Osteoblast (primary cell): ENCODE data around the gene SV2B. TPM values are rescaled to one million over a fixed set of nuclear protein-coding genes. Genes with fewer than 3 reads are reported as not detected.

Experiments
- DNase-seq: peaks from one replicate; pipeline ENCODE4 v3.0.0; 2011; ENCODE audit warnings: low spot score, mixed read lengths; ENCODE audit not compliant: insufficient read length; ENCODE audit errors: missing footprints
- H2AFZ ChIP-seq: 2 replicates; pipeline ENCODE4 v1.6.0; 2011; ENCODE audit warnings: mild to moderate bottlenecking, low read length
- H3K27ac ChIP-seq: 2 replicates; pipeline ENCODE4 v1.5.1; 2011; ENCODE audit warnings: mild to moderate bottlenecking, low read depth, low read length, moderate library complexity
- H3K27me3 ChIP-seq: 2 replicates; pipeline ENCODE4 v1.6.0; 2012; ENCODE audit warnings: mild to moderate bottlenecking, control low read depth, inconsistent platforms, low read length, moderate library complexity; ENCODE audit not compliant: insufficient read depth
- H3K36me3 ChIP-seq: 2 replicates; pipeline ENCODE4 v1.5.1; 2011; ENCODE audit warnings: mild to moderate bottlenecking, low read length, control low read depth, moderate library complexity; ENCODE audit not compliant: insufficient read depth
- H3K4me1 ChIP-seq: 2 replicates; pipeline ENCODE4 v1.5.1; 2011; ENCODE audit warnings: mild to moderate bottlenecking, low read length, control low read depth, moderate library complexity; ENCODE audit not compliant: insufficient read depth
- H3K4me2 ChIP-seq: 2 replicates; pipeline ENCODE4 v1.6.0; 2011; ENCODE audit warnings: mild to moderate bottlenecking, low read length; ENCODE audit not compliant: insufficient read depth
- H3K4me3 ChIP-seq: fragments of 200-600 bp; sonication (generic); 3 replicates; pipeline ENCODE4 v1.5.1; 2012; ENCODE audit warnings: mild to moderate bottlenecking, low read length, inconsistent platforms; ENCODE audit not compliant: insufficient read depth
- H3K79me2 ChIP-seq: 2 replicates; pipeline ENCODE4 v1.6.0; 2012; ENCODE audit warnings: mild to moderate bottlenecking, low read length, control low read depth, inconsistent platforms; ENCODE audit not compliant: insufficient read depth
- H3K9me3 ChIP-seq: 2 replicates; pipeline ENCODE4 v1.5.1; 2011; ENCODE audit warnings: low read depth, low read length, control low read depth
- H4K20me1 ChIP-seq: 2 replicates; pipeline ENCODE4 v1.6.0; 2012; ENCODE audit warnings: mild to moderate bottlenecking, low read length, control low read depth; ENCODE audit not compliant: insufficient read depth
- CTCF ChIP-seq: IDR thresholded peaks from 2 replicates; pipeline ENCODE4 v1.5.1; 2011; ENCODE audit warnings: mild to moderate bottlenecking, low read depth, low read length, moderate library complexity; ENCODE audit errors: extremely low read depth
- total RNA-seq: library from RNA; depleted of rRNA; stranded (reverse); fragments of >200 nt; gene quantifications from 2 replicates; pipeline ENCODE4 v1.2.3, GENCODE V29; 2012

SV2B gene
- total RNA-seq, 1 donor = not detected

DNA sequence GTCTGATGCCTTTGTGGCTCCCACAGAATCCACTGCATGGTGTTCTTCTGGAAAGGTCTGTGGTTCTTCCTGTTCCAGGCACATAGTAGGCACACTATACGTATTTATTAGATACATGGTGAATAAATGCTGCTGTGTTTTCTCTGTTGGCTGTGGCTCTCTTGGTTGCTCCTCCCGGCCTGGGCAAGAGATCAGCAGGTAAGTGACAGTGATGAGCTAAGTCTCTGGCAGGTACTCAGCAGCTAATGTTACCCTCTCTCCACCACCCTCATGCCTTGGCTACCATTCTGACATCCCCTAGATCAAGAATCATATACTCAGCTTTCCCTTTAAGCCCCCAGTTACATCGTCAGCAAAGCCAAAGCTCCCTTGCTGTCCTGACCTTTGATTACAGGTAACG is 8.4 kb downstream of the SV2B start:
- Histone ChIP-seq H2AFZ (no peak overlapping the region), H3K27me3 (no peaks in the 10 kb centered on the region), H3K4me3 (no peak overlapping the region), H3K36me3 (no peaks in the 10 kb centered on the region), H3K4me1 (no peaks in the 10 kb centered on the region), H3K27ac (no peak overlapping the region), H3K4me2 (no peak overlapping the region), H4K20me1 (no peaks in the 10 kb centered on the region), H3K79me2 (no peaks in the 10 kb centered on the region), H3K9me3 (no peaks in the 10 kb centered on the region)
- no peak for TF ChIP-seq CTCF
- no peak for DNase-seq

DNA sequence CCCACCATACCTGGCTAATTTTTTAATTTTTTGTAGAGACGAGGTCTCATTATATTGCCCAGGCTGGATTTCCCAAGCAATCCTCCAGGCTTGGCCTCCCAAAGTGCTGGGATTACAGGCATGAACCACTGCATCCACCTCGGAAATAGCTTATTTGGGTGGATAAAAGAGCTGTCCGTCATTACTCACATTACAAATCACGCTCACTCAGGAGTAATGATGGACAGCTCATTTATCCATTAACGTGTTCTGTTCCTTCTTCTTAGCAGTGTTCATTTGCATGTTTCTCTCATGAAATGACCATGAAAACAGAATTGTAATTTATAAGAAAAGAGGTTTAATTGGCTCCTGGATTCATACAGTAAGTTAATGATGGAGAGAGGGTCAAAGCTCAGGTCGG is 9.8 kb downstream of the SV2B start:
- Histone ChIP-seq H3K36me3 (no peaks in the 10 kb centered on the region), H3K27me3 (no peaks in the 10 kb centered on the region), H3K4me1 (no peaks in the 10 kb centered on the region), H3K79me2 (no peaks in the 10 kb centered on the region), H3K4me3 (no peak overlapping the region), H3K4me2 (no peak overlapping the region), H4K20me1 (no peaks in the 10 kb centered on the region), H2AFZ (no peak overlapping the region), H3K27ac (no peak overlapping the region), H3K9me3 (no peaks in the 10 kb centered on the region)
- TF ChIP-seq CTCF = no peak
- DNase-seq = no peak

DNA sequence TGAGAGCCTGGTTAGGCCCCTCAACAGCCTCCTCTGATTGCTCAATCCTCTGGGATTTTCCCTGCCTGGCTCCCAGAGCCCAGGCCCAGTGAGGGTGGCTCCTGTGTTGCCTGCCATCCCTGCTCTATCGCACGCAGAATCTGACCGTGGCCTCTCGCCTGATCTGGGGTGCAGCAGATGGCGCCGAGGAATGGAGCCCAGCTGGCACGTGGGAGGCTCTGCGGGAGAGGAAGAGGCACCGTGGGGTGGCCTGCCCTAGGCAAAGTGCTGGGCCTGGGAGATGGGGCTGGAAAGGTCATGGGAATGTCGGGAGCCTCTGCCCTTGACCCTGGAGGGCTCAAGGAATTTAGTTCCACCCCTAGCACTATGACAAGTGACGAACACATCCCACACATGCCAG is 10.3 kb downstream of the SV2B start:
- DNase-seq = no peak
- Histone ChIP-seq H3K9me3 (no peaks in the 10 kb centered on the region), H3K79me2 (no peaks in the 10 kb centered on the region), H4K20me1 (no peaks in the 10 kb centered on the region), H3K4me3 (no peak overlapping the region), H3K4me1 (no peaks in the 10 kb centered on the region), H3K36me3 (no peaks in the 10 kb centered on the region), H2AFZ (no peak overlapping the region), H3K4me2 (no peak overlapping the region), H3K27ac (no peak overlapping the region), H3K27me3 (no peaks in the 10 kb centered on the region)
- no peak for TF ChIP-seq CTCF

GRCh38 chr15:91113030-91113429 is 13.0 kb downstream of the SV2B start:
- no peak for DNase-seq
- no peak overlapping the region for H3K27ac ChIP-seq
- H3K79me2 ChIP-seq = no peaks in the 10 kb centered on the region
- no peaks in the 10 kb centered on the region for H3K36me3 ChIP-seq
- no peak overlapping the region for H3K4me3 ChIP-seq
- TF ChIP-seq CTCF = no peak
- H4K20me1 ChIP-seq = no peaks in the 10 kb centered on the region
- H3K4me2 ChIP-seq = no peak overlapping the region
- H3K9me3 ChIP-seq = no peaks in the 10 kb centered on the region
- H3K4me1 ChIP-seq = no peaks in the 10 kb centered on the region
- no peaks in the 10 kb centered on the region for H3K27me3 ChIP-seq
- no peak overlapping the region for H2AFZ ChIP-seq
